Liver (tissue), 9 donors: ENCODE measurements around the gene AFF2. TPM values are rescaled to one million over a fixed set of nuclear protein-coding genes. Genes with fewer than 3 reads are reported as not detected.

Experiments
- DNase-seq: peaks from one replicate; pipeline ENCODE4 v3.0.0-alpha.2; 2017; ENCODE audit warnings: low spot score
- H3K27ac ChIP-seq, 2 donors: one replicate each; pipeline ENCODE4 v1.7.0; 2013; ENCODE audit warnings: inconsistent platforms in 2 of 2, low read length in 2 of 2, control low read depth in 1 of 2, low read depth in 1 of 2, mild to moderate bottlenecking in 1 of 2
- H3K27me3 ChIP-seq, 4 donors: one replicate each; pipeline versions ENCODE4 v1.6.1 to v1.7.0; 2013; ENCODE audit warnings: low read length in 3 of 4, inconsistent platforms in 1 of 4, mild to moderate bottlenecking in 1 of 4, moderate library complexity in 1 of 4; ENCODE audit not compliant: control insufficient read depth in 4 of 4, insufficient read depth in 4 of 4
- H3K36me3 ChIP-seq, 4 donors: one replicate each; pipeline versions ENCODE4 v1.6.1 to v1.7.0; 2013; ENCODE audit warnings: low read length in 3 of 4, mild to moderate bottlenecking in 3 of 4, low read depth in 1 of 4, moderate library complexity in 1 of 4; ENCODE audit not compliant: control insufficient read depth in 4 of 4, insufficient read depth in 3 of 4
- H3K4me1 ChIP-seq, 4 donors: one replicate each; pipeline versions ENCODE4 v1.6.1 to v1.7.0; 2013; ENCODE audit warnings: low read length in 3 of 4, mild to moderate bottlenecking in 3 of 4, moderate library complexity in 1 of 4; ENCODE audit not compliant: control insufficient read depth in 4 of 4, insufficient read depth in 4 of 4
- H3K4me3 ChIP-seq, 3 donors: one replicate each; pipeline versions ENCODE4 v1.6.1 to v1.7.0; 2013; ENCODE audit warnings: low read length in 3 of 3, control low read depth in 1 of 3, low read depth in 1 of 3, mild to moderate bottlenecking in 1 of 3
- H3K9ac ChIP-seq, 2 donors: one replicate each; pipeline ENCODE4 v1.7.0; 2013; ENCODE audit warnings: low read length in 2 of 2, mild to moderate bottlenecking in 2 of 2, moderate library complexity in 2 of 2, control low read depth in 1 of 2, low read depth in 1 of 2
- H3K9me3 ChIP-seq, 4 donors: one replicate each; pipeline versions ENCODE4 v1.6.1 to v1.7.0; 2013; ENCODE audit warnings: low read length in 3 of 4; ENCODE audit not compliant: control insufficient read depth in 4 of 4
- EGR1 ChIP-seq, 2 donors: IDR thresholded peaks; 2 replicates each; pipeline ENCODE4 v1.6.1; 2016 to 2018; ENCODE audit warnings: antibody characterized with exemption in 2 of 2, low read depth in 2 of 2
- FOXA1 ChIP-seq: IDR thresholded peaks from 2 replicates; pipeline ENCODE4 v1.6.1; 2016; ENCODE audit warnings: antibody characterized with exemption
- FOXA2 ChIP-seq: IDR thresholded peaks from 2 replicates; pipeline ENCODE4 v1.6.1; 2016; ENCODE audit warnings: antibody characterized with exemption
- GABPA ChIP-seq, 2 donors: IDR thresholded peaks in 1 of 2; conservative IDR thresholded peaks in 1 of 2; 2 replicates each; pipeline ENCODE4 v1.6.1; 2016; ENCODE audit warnings: antibody characterized with exemption in 2 of 2, mild to moderate bottlenecking in 1 of 2, moderate library complexity in 1 of 2
- HNF4A ChIP-seq, 2 donors: conservative IDR thresholded peaks; 2 replicates each; pipeline ENCODE4 v1.6.1; 2016; ENCODE audit warnings: antibody characterized with exemption in 2 of 2, mild to moderate bottlenecking in 2 of 2
- HNF4G ChIP-seq: IDR thresholded peaks from 2 replicates; pipeline ENCODE4 v1.6.1; 2016; ENCODE audit warnings: antibody characterized with exemption
- JUND ChIP-seq, 2 donors: IDR thresholded peaks; 2 replicates each; pipeline ENCODE4 v1.6.1; 2016; ENCODE audit warnings: antibody characterized with exemption in 2 of 2
- NR2F2 ChIP-seq: IDR thresholded peaks from 2 replicates; pipeline ENCODE4 v1.6.1; 2016; ENCODE audit warnings: antibody characterized with exemption
- RAD21 ChIP-seq, 2 donors: IDR thresholded peaks; 2 replicates each; pipeline ENCODE4 v1.6.1; 2016; ENCODE audit warnings: antibody characterized with exemption in 2 of 2, mild to moderate bottlenecking in 2 of 2
- RXRA ChIP-seq, 2 donors: IDR thresholded peaks; 2 replicates each; pipeline ENCODE4 v1.6.1; 2017 to 2018; ENCODE audit warnings: antibody characterized with exemption in 2 of 2, mild to moderate bottlenecking in 1 of 2
- SP1 ChIP-seq: IDR thresholded peaks from 2 replicates; pipeline ENCODE4 v1.6.1; 2018; ENCODE audit warnings: antibody characterized with exemption, mild to moderate bottlenecking
- TAF1 ChIP-seq: conservative IDR thresholded peaks from 2 replicates; pipeline ENCODE4 v1.6.1; 2016; ENCODE audit warnings: antibody characterized with exemption, mild to moderate bottlenecking
- YY1 ChIP-seq: IDR thresholded peaks from 2 replicates; pipeline ENCODE4 v1.6.1; 2016; ENCODE audit warnings: antibody characterized with exemption, mild to moderate bottlenecking
- ZBTB33 ChIP-seq: IDR thresholded peaks from 2 replicates; pipeline ENCODE4 v1.6.1; 2016; ENCODE audit warnings: antibody characterized with exemption
- WGBS: extraction: QIAGEN DNeasy Blood & Tissue Kit; methylation state at CpG from one replicate; pipeline ENCODE4 v1.1.7; 2013; 5-methylcytosine and 5-hydroxymethylcytosine counted together
- polyA plus RNA-seq, 2 donors: library from polyadenylated mRNA; stranded (reverse) in 1 of 2; unstranded in 1 of 2; fragments of 200-250 nt in 1 of 2; fragments of >200 nt in 1 of 2; fragmentation: Nextera tagmentation in 1 of 2; extraction: Ambion mirVana in 1 of 2; gene quantifications; one replicate each; pipeline versions ENCODE4 v1.2.1 to v1.2.3, GENCODE V29; 2013 to 2015
- total RNA-seq, 2 donors: library from RNA; depleted of rRNA; stranded (reverse); fragments of >200 nt; gene quantifications; one replicate each; pipeline ENCODE4 v1.2.3, GENCODE V29; 2014
- TF ChIP-seq, protein P1 (sequence below): fragments of 150-350 bp; IDR thresholded peaks from 2 replicates; pipeline ENCODE4 v1.5.1; 2017; ENCODE audit warnings: improper control_type of control experiment, low read depth, low read length; ENCODE audit not compliant: missing input control
- TF ChIP-seq, protein P2 (sequence below): IDR thresholded peaks from 2 replicates; pipeline ENCODE4 v1.6.1; 2016; ENCODE audit warnings: antibody characterized with exemption, mild to moderate bottlenecking
- TF ChIP-seq, protein P3 (sequence below): IDR thresholded peaks from 2 replicates; pipeline ENCODE4 v1.6.1; 2016; ENCODE audit warnings: antibody characterized with exemption
- donor health status: healthy.
- donor health status: healthy.
- donor health status: healthy.
- donor health status: healthy.
- donor health status: healthy.

AFF2 gene
- total and polyA plus RNA-seq, 4 donors = 0.01 to 1.6 (median 0.50) TPM; not detected in 1

GRCh38 chrX:149039057-149039456 is 538.6 kb downstream of the AFF2 start (continued):
- TF ChIP-seq FOXA2 (no peak), RXRA (IDR thresholded peaks at IDR 0.05) (no peak), SP1 (no peak), RAD21 (IDR thresholded peaks at IDR 0.05) (no peak)

GRCh38 chrX:149040873-149041535 is 540.6 kb downstream of the AFF2 start:
- Histone ChIP-seq H3K9ac (no peak overlapping the region), H3K4me1 (no peaks in the 10 kb centered on the region), H3K9me3 (peaks cover 0 to 2% (median 0%) of the 10 kb centered on the region in 4 donors), H3K27me3 (no peaks in the 10 kb centered on the region), H3K4me3 (no peak overlapping the region), H3K36me3 (no peaks in the 10 kb centered on the region), H3K27ac (no peak overlapping the region)
- TF ChIP-seq, protein P1, sequence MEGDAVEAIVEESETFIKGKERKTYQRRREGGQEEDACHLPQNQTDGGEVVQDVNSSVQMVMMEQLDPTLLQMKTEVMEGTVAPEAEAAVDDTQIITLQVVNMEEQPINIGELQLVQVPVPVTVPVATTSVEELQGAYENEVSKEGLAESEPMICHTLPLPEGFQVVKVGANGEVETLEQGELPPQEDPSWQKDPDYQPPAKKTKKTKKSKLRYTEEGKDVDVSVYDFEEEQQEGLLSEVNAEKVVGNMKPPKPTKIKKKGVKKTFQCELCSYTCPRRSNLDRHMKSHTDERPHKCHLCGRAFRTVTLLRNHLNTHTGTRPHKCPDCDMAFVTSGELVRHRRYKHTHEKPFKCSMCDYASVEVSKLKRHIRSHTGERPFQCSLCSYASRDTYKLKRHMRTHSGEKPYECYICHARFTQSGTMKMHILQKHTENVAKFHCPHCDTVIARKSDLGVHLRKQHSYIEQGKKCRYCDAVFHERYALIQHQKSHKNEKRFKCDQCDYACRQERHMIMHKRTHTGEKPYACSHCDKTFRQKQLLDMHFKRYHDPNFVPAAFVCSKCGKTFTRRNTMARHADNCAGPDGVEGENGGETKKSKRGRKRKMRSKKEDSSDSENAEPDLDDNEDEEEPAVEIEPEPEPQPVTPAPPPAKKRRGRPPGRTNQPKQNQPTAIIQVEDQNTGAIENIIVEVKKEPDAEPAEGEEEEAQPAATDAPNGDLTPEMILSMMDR = no peak
- TF ChIP-seq TAF1 = no peak
- no peak for TF ChIP-seq RAD21 (IDR thresholded peaks at IDR 0.05)
- TF ChIP-seq, protein P2, sequence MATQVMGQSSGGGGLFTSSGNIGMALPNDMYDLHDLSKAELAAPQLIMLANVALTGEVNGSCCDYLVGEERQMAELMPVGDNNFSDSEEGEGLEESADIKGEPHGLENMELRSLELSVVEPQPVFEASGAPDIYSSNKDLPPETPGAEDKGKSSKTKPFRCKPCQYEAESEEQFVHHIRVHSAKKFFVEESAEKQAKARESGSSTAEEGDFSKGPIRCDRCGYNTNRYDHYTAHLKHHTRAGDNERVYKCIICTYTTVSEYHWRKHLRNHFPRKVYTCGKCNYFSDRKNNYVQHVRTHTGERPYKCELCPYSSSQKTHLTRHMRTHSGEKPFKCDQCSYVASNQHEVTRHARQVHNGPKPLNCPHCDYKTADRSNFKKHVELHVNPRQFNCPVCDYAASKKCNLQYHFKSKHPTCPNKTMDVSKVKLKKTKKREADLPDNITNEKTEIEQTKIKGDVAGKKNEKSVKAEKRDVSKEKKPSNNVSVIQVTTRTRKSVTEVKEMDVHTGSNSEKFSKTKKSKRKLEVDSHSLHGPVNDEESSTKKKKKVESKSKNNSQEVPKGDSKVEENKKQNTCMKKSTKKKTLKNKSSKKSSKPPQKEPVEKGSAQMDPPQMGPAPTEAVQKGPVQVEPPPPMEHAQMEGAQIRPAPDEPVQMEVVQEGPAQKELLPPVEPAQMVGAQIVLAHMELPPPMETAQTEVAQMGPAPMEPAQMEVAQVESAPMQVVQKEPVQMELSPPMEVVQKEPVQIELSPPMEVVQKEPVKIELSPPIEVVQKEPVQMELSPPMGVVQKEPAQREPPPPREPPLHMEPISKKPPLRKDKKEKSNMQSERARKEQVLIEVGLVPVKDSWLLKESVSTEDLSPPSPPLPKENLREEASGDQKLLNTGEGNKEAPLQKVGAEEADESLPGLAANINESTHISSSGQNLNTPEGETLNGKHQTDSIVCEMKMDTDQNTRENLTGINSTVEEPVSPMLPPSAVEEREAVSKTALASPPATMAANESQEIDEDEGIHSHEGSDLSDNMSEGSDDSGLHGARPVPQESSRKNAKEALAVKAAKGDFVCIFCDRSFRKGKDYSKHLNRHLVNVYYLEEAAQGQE = no peak
- TF ChIP-seq EGR1 (IDR thresholded peaks at IDR 0.05; ENCODE audit: low read depth in 2 of 2) = no peak
- TF ChIP-seq GABPA (IDR thresholded peaks at IDR 0.05 in 1 of 2, conservative IDR thresholded peaks at IDR 0.05 in 1 of 2) = no peak
- no peak for TF ChIP-seq FOXA2
- TF ChIP-seq, protein P3, sequence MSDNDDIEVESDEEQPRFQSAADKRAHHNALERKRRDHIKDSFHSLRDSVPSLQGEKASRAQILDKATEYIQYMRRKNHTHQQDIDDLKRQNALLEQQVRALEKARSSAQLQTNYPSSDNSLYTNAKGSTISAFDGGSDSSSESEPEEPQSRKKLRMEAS = no peak
- TF ChIP-seq ZBTB33 = no peak
- WGBS = 82% methylated on average over 5 of the region's 5 CpGs
- no peak for DNase-seq

GRCh38 chrX:149043401-149043800 is 543.0 kb downstream of the AFF2 start:
- 88% methylated on average over 3 of the region's 3 CpGs for WGBS
- no peak for DNase-seq
- no peak overlapping the region for H3K27ac ChIP-seq
- TF ChIP-seq HNF4A (conservative IDR thresholded peaks at IDR 0.05) = no peak
- no peak for TF ChIP-seq EGR1 (IDR thresholded peaks at IDR 0.05; ENCODE audit: low read depth in 2 of 2)
- TF ChIP-seq, protein P1 = no peak
- TF ChIP-seq YY1 = no peak
- TF ChIP-seq FOXA1 = no peak
- TF ChIP-seq NR2F2 = no peak
- no peak for TF ChIP-seq HNF4G
- TF ChIP-seq ZBTB33 = no peak
- TF ChIP-seq, protein P3 = no peak
- no peak for TF ChIP-seq SP1
- TF ChIP-seq JUND (IDR thresholded peaks at IDR 0.05) = no peak

More at GRCh38 chrX:149043401-149043800, 543.0 kb downstream of the AFF2 start:
- Histone ChIP-seq H3K4me3 (no peak overlapping the region), H3K4me1 (no peaks in the 10 kb centered on the region), H3K36me3 (no peaks in the 10 kb centered on the region), H3K27me3 (no peaks in the 10 kb centered on the region), H3K9ac (no peak overlapping the region), H3K9me3 (no peaks in the 10 kb centered on the region)
